Upper lobe of left lung (tissue), 4 donors: ENCODE data around the gene SHISA6.

ENCODE experiments used
- POLR2AphosphoS5 ChIP-seq, 2 donors: sonication (generic); formaldehyde crosslinking; IDR thresholded peaks; one replicate each; pipeline ENCODE4 v1.5.1; 2017; ENCODE audit warnings: antibody characterized with exemption in 2 of 2
- TF ChIP-seq, protein P1 (sequence below), 6 experiments: fragments of 450-650 bp in 4 of 6; fragments of 200-600 bp in 2 of 6; sonication (generic) in 2 of 6; IDR thresholded peaks; one replicate each; pipeline ENCODE4 v1.5.1; 2016 to 2019; ENCODE audit warnings: antibody characterized with exemption in 6 of 6

DNA sequence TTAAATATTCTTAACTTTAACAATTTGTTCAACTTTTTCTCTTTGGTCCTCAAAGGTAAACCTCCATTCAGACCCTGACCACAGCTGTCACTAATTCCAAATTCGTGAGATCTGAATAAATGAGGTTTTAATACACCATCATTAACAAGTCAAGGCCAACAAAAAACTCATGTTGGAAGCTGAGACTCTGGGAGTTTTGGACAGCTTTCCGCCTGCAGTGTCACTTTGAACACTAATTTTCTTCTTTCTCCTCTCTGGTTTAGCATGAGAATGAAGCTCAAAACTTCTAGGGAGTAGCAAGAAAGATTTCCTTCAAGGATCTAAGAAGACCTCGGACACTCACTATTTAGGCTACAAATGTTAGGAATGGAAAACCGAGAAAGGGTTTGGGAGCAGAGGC, 324.6 kb downstream of the SHISA6 start:
- TF ChIP-seq, protein P1, sequence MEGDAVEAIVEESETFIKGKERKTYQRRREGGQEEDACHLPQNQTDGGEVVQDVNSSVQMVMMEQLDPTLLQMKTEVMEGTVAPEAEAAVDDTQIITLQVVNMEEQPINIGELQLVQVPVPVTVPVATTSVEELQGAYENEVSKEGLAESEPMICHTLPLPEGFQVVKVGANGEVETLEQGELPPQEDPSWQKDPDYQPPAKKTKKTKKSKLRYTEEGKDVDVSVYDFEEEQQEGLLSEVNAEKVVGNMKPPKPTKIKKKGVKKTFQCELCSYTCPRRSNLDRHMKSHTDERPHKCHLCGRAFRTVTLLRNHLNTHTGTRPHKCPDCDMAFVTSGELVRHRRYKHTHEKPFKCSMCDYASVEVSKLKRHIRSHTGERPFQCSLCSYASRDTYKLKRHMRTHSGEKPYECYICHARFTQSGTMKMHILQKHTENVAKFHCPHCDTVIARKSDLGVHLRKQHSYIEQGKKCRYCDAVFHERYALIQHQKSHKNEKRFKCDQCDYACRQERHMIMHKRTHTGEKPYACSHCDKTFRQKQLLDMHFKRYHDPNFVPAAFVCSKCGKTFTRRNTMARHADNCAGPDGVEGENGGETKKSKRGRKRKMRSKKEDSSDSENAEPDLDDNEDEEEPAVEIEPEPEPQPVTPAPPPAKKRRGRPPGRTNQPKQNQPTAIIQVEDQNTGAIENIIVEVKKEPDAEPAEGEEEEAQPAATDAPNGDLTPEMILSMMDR (IDR thresholded peaks at IDR 0.05) = no peak
- TF ChIP-seq POLR2AphosphoS5 (IDR thresholded peaks at IDR 0.05) = no peak
